ENCODE results near the gene GZMM. TPM values are rescaled to one million over a fixed set of nuclear protein-coding genes. Genes with fewer than 3 reads are reported as not detected.

GZMM gene
- total RNA-seq, 2 donors from 2014 or later, result 23.5 to 31.0 TPM

DNA sequence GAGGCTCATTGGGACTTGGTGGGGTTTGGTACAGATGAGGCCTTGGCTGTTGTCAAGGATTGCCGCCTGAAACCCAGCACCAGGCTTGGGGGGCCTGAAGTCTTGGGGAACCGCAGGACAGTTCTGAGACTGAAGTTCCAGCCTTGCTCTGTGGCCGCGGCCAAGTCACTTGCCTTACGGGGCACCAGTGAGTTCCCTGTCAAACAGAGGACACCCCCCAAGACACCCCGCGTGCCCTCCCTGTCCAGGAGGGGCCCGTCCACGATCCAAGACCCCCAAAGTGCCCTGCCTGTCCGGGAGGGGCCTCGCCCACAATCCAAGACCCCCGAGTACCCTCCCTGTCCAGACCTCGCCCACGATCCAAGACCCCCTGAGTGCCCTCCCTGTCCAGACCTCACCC is 9.8 kb upstream of the GZMM start:
- DNase-seq (no peak), ATAC-seq (replicated peaks in 1 of 2) (no peak)
- no peaks in the 10 kb centered on the region for H3K36me3 Mint-ChIP-seq (ENCODE audit: insufficient read depth in 2 of 2)
- H3K4me3 Mint-ChIP-seq, result peak overlapping the region; percentile 84 to 91
- no peaks in the 10 kb centered on the region for H3K9me3 Mint-ChIP-seq
- H3K27ac Mint-ChIP-seq, result no peak overlapping the region
- H3K4me1 Mint-ChIP-seq (ENCODE audit: low read depth), result peaks cover 15% of the 10 kb centered on the region
- no peaks in the 10 kb centered on the region for H3K27me3 Mint-ChIP-seq (ENCODE audit: low read depth)

DNA sequence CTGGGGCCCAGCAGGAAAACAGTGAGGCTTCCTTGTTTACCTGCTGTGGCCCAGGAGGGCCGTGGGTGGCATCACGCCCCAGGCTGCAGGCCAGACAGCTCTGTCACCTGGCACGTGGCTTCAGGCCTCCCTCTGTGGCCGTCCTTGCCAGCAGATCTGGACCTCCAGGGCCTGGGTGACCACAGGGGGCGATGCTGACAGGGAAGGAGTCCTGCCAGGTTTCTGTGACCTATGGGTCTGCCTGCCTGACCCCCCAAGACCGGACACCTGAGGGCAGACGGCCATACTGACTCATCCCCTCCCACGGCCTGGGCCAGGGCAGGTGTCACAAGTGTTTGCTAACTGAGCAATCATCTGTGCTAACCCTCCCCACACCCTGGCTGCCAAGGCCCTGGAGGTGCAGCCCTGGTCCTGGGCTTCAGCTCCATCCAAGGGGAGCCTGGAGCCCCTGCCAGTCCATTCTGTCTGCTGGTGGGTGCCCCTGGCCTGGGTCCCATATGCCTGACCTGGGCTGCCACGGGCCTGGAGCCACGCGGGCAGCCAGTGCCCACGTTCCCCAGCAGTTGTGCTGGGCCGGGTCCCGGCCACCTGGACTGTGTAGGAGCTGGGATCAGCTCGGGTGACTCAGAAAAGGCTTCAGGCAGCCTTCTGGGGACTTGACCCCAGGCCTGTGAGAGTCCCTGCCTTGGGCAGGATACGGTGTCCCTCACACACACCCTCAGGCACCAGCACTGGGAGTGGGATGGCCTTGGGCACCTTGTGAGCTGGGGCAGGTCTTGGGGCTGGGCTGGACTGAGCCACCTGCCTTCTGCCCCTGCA is 8.6 kb upstream of the GZMM start:
- H3K36me3 Mint-ChIP-seq (ENCODE audit: insufficient read depth in 2 of 2), result no peaks in the 10 kb centered on the region
- H3K27ac Mint-ChIP-seq, result no peak overlapping the region
- H3K27me3 Mint-ChIP-seq (ENCODE audit: low read depth), result no peaks in the 10 kb centered on the region
- H3K4me3 Mint-ChIP-seq, result peak overlapping the region; percentile 17 to 66
- no peaks in the 10 kb centered on the region for H3K9me3 Mint-ChIP-seq
- peaks cover 15% of the 10 kb centered on the region for H3K4me1 Mint-ChIP-seq (ENCODE audit: low read depth)
- ATAC-seq (replicated peaks in 1 of 2) (no peak), DNase-seq (no peak)

DNA sequence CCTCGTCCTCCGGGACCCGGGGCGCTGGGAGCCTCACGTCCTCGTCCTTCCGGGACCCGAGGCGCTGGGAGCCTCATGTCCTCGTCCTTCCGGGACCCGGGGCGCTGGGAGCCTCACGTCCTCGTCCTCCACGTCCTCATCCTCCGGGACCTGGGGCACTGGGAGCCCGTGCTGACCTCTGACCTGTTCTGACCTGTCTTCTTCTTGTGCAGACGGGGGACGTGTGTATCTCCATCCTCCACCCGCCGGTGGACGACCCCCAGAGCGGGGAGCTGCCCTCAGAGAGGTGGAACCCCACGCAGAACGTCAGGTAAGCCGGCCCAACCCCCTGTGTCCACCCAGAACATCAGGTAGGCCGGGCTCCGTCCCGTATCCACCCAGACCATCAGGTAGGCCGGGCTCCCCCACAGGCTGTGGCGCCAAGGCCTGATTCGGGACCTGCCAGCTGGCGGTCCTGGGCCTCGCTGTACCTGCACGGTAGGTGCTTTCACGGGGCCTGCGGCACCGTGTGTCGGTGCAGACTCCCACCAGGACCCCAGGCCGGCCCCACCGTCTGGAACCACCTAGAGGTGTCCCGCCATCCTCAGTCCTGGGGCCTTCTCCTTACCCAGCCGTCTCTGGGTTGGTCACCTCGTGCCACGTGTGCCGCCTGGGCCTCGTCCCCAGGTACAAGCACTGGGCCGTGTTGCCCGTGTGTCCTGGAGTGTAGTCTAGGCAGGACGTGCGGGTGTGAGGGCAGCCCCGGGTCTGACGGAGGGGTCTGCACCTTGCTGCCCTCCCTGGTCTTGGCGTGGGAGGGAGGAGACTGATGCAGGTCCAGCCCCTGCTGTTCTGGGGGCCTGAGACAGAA is 7.6 kb upstream of the GZMM start:
- no peak overlapping the region for H3K27ac Mint-ChIP-seq
- H3K9me3 Mint-ChIP-seq, result no peaks in the 10 kb centered on the region
- peaks cover 15% of the 10 kb centered on the region for H3K4me1 Mint-ChIP-seq (ENCODE audit: low read depth)
- ATAC-seq (replicated peaks in 1 of 2) (no peak), DNase-seq (no peak)
- no peak overlapping the region for H3K4me3 Mint-ChIP-seq
- no peaks in the 10 kb centered on the region for H3K27me3 Mint-ChIP-seq (ENCODE audit: low read depth)
- no peaks in the 10 kb centered on the region for H3K36me3 Mint-ChIP-seq (ENCODE audit: insufficient read depth in 2 of 2)

DNA sequence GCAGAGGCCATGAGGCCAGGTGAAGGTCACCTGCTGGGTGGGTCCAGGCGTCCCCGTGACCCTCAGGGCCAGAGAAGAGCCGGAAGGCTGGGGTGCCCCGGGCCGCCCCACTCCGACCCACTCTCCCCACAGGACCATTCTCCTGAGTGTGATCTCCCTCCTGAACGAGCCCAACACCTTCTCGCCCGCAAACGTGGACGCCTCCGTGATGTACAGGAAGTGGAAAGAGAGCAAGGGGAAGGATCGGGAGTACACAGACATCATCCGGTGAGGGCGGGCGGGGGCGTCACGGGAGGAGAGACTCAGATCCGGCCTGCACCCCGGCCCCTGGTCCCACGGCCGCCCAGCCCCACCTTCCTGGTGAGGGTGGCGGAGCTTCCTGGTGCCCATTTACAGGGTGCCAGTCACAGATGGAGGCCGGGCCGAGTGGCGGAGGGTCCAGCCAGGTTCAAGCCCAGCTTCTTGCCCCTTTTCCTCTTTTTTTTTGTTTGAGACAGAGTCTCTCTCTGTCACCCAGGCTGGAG is 6.9 kb upstream of the GZMM start:
- no peak for DNase-seq
- Mint-ChIP-seq H3K4me3 (no peak overlapping the region), H3K36me3 (ENCODE audit: insufficient read depth in 2 of 2) (no peaks in the 10 kb centered on the region), H3K4me1 (ENCODE audit: low read depth) (peaks cover 15% of the 10 kb centered on the region), H3K9me3 (no peaks in the 10 kb centered on the region), H3K27me3 (ENCODE audit: low read depth) (no peaks in the 10 kb centered on the region), H3K27ac (no peak overlapping the region)
- no peak for ATAC-seq (replicated peaks in 1 of 2)

DNA sequence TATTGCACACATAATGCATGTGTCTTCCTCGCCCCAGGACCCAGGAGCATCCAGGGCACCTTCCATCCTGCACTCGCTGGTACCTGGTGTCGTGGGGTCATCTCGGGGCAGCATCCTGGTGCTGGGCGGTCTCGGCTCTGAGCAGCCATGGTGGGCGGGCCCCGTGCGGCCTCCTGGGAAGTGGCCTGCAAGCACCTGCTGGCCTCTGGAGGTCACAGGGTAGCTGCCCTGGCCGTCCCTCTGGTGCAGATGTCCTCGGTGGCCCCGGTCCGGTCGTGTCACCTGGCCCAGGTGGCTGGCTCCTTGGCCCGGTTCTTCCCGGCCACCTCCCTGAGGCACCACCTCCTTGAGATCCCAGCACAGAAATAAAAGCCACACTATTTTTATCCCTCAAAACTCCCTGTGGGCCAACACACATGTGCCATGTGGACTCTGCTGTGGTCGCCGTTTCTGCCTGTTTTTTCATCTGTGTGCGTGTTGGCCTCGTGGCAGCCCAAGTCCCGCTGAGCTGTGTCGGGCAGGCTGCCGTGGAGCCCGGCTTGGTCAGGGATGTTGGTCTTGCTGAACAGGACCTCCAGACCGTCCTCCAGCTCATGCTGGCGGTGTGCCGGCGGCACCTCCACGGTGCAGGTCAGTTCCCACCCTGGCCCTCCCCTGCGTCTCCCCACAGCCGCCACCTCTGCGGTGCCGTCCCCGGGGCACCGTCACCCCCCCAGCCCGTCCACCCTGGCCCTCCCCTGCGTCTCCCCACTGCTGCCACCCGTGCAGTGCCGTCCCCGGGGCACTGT is 5.0 kb upstream of the GZMM start:
- Mint-ChIP-seq H3K9me3 (no peaks in the 10 kb centered on the region), H3K4me1 (ENCODE audit: low read depth) (peaks cover 12% of the 10 kb centered on the region), H3K4me3 (no peak overlapping the region), H3K27me3 (ENCODE audit: low read depth) (no peaks in the 10 kb centered on the region), H3K36me3 (ENCODE audit: insufficient read depth in 2 of 2) (no peaks in the 10 kb centered on the region), H3K27ac (no peak overlapping the region)
- ATAC-seq (replicated peaks in 1 of 2), result no peak
- DNase-seq, result no peak

DNA sequence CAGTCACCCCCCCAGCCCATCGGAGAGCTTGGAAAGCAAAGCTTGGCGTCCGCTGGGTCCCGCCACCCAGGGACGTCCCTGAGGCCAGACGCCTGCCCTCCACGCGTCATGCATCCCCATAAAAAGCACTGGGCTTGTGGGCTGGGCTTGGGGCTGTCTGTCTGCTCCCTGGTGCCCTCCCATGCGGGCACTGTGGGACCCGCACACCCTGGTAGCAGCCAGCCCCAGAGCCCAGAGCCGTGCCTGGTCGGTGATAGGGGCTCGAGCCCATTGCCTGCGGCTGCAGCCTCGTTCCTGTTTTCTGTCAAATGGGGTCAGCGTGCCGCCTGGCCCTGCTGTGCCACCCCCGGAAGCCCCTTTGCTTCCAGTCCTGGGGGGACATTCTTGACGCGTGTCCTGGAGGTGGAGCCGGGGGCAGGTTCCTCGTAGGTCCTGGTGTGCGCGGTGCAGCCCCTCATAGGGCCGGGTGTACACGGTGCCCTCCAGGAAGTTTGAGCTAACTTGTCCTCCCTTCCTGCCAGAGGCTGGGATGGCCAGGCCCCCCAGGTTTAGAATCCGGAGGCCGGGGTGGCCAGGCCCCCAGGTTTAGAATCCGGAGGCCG is 4.3 kb upstream of the GZMM start:
- no peaks in the 10 kb centered on the region for H3K9me3 Mint-ChIP-seq
- DNase-seq (no peak), ATAC-seq (replicated peaks in 1 of 2) (no peak)
- H3K4me3 Mint-ChIP-seq, result no peak overlapping the region
- H3K36me3 Mint-ChIP-seq (ENCODE audit: insufficient read depth in 2 of 2), result no peaks in the 10 kb centered on the region
- peaks cover 18% of the 10 kb centered on the region for H3K4me1 Mint-ChIP-seq (ENCODE audit: low read depth)
- no peaks in the 10 kb centered on the region for H3K27me3 Mint-ChIP-seq (ENCODE audit: low read depth)
- H3K27ac Mint-ChIP-seq, result no peak overlapping the region

DNA sequence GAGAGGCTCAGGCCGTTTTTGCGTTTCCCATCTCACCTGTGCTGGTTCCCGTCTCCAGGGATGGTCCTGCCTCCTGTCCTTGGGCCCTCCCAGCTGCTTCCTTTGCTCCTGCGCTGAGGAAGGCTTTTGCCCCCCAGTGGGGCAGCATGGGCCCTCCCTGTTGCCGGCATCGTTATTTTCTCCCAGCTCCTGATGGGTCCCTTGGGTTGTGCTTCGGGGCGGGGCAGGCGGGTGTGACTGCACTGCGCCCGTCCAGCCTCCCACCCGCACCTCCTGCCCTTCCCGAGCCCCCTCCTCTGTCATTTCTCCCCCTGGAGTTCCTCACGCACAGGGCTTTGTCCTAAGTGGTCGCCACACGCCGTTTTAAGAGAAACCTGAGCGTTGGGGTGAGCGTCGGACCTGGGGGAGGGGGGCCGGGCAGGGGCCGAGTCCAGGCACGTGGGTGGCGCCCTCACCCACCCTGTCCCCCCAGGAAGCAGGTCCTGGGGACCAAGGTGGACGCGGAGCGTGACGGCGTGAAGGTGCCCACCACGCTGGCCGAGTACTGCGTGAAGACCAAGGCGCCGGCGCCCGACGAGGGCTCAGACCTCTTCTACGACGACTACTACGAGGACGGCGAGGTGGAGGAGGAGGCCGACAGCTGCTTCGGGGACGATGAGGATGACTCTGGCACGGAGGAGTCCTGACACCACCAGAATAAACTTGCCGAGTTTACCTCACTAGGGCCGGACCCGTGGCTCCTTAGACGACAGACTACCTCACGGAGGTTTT is 2.8 kb upstream of the GZMM start:
- H3K36me3 Mint-ChIP-seq (ENCODE audit: insufficient read depth in 2 of 2), result no peaks in the 10 kb centered on the region
- no peak for ATAC-seq (replicated peaks in 1 of 2)
- no peaks in the 10 kb centered on the region for H3K9me3 Mint-ChIP-seq
- H3K27ac Mint-ChIP-seq, result no peak overlapping the region
- no peak for DNase-seq
- H3K4me1 Mint-ChIP-seq (ENCODE audit: low read depth), result peaks cover 21% of the 10 kb centered on the region
- H3K4me3 Mint-ChIP-seq, result no peak overlapping the region
- no peaks in the 10 kb centered on the region for H3K27me3 Mint-ChIP-seq (ENCODE audit: low read depth)

DNA sequence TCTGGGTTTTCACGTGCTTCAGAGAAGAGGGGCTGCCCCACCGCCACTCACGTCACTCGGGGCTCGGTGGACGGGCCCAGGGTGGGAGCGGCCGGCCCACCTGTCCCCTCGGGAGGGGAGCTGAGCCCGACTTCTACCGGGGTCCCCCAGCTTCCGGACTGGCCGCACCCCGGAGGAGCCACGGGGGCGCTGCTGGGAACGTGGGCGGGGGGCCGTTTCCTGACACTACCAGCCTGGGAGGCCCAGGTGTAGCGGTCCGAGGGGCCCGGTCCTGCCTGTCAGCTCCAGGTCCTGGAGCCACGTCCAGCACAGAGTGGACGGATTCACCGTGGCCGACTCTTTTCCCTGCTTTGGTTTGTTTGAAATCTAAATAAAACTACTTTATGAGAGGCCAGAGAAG is 2.2 kb upstream of the GZMM start:
- Mint-ChIP-seq H3K4me3 (no peak overlapping the region), H3K36me3 (ENCODE audit: insufficient read depth in 2 of 2) (no peaks in the 10 kb centered on the region), H3K9me3 (no peaks in the 10 kb centered on the region), H3K27ac (no peak overlapping the region), H3K4me1 (ENCODE audit: low read depth) (peaks cover 21% of the 10 kb centered on the region), H3K27me3 (ENCODE audit: low read depth) (no peaks in the 10 kb centered on the region)
- ATAC-seq (replicated peaks in 1 of 2), result no peak
- no peak for DNase-seq

DNA sequence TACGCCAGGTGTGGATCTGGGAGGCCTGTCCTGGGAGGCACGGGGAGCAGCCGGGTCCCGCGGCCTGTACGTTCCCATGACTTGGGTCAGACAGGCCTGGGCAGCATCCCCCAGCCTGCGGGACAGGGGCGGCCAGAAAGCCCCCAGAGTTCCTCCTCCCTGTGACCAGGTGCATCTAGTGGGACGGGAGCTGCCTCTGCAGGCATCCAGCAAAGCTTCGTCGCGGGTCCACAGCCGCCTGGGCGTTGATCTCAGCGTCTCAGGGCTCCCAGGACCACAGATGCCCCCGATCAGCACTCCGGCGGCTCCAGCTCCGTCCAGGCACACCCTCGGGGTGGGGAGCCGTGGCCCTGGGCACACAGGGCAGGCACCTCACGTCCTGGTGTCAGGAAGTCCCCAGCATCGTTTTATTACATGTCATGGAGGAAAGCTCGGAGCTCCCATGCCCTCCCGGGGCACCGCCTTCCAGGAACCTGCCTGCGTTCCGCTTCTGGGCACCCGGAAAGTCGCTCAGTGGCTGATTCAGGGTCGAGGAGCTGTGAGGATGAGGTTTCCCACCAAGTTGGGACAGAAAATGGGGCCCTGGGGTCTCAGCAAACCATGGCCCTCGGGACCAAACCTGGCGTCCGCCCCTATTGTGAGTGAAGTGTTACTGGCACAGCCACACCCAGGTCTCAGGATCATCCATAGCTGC is 1.5 kb upstream of the GZMM start:
- Mint-ChIP-seq H3K36me3 (ENCODE audit: insufficient read depth in 2 of 2) (no peaks in the 10 kb centered on the region), H3K27ac (no peak overlapping the region), H3K9me3 (no peaks in the 10 kb centered on the region), H3K4me3 (no peak overlapping the region), H3K4me1 (ENCODE audit: low read depth) (peaks cover 21% of the 10 kb centered on the region), H3K27me3 (ENCODE audit: low read depth) (no peaks in the 10 kb centered on the region)
- ATAC-seq (replicated peaks in 1 of 2) (no peak), DNase-seq (no peak)

DNA sequence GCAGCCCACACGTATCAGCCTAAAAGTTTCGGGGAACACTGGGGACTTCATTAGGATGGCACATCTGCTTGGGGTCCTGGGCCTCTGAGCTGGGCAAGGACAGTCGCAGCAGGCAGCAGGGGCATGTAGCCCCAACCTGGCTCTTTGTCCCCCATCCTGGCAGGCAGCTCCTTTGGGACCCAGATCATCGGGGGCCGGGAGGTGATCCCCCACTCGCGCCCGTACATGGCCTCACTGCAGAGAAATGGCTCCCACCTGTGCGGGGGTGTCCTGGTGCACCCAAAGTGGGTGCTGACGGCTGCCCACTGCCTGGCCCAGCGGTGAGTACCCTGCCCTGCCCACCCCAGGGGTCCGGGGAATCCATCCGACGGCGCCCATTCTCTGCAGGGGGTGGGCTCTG is 3.3 kb downstream of the GZMM start:
- H3K36me3 Mint-ChIP-seq (ENCODE audit: insufficient read depth in 2 of 2), result no peaks in the 10 kb centered on the region
- DNase-seq (no peak), ATAC-seq (replicated peaks in 1 of 2) (no peak)
- H3K4me3 Mint-ChIP-seq, result no peak overlapping the region
- H3K27ac Mint-ChIP-seq, result no peak overlapping the region
- H3K4me1 Mint-ChIP-seq (ENCODE audit: low read depth), result peaks cover 30% of the 10 kb centered on the region
- no peaks in the 10 kb centered on the region for H3K27me3 Mint-ChIP-seq (ENCODE audit: low read depth)
- no peaks in the 10 kb centered on the region for H3K9me3 Mint-ChIP-seq

DNA sequence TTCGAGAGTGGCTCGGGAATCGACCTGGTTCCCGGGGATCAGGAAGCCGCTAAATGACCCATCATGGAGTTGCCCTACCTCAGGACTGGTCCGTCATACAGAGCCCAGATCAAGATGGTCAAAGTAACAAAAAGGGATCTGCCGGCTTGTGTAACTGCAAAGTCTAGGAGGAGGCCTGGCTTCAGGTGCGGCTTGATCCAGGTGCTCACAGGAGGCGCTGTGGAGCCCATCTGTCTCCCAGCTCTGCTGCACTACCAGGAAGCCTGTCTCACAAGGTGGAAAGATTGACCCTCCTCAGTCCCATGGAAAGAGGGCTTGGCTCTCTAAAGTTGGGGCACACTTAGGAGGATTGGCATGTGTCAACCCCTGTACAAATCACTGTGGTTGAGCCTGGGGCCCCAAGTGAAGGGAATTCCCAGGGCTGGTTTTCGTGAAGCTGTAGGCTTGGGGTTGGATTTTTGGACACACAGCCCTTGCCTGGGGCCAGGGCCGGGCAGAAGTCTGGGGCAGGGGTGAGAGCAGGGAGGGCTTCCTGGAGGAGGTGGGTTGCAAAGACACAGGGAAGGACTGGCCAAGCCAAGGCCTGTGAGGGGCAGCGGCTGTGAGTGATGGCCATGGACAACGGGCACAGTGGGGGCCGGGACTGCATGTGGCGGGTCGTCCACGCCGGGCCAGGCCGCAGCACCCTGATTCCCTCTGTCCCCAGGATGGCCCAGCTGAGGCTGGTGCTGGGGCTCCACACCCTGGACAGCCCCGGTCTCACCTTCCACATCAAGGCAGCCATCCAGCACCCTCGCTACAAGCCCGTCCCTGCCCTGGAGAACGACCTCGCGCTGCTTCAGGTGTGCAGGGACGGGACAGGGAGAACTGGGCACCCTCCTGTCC is 4.2 kb downstream of the GZMM start:
- no peak for DNase-seq
- Mint-ChIP-seq H3K27me3 (ENCODE audit: low read depth) (no peaks in the 10 kb centered on the region), H3K27ac (no peak overlapping the region), H3K36me3 (ENCODE audit: insufficient read depth in 2 of 2) (no peaks in the 10 kb centered on the region), H3K4me1 (ENCODE audit: low read depth) (peaks cover 30% of the 10 kb centered on the region), H3K9me3 (no peaks in the 10 kb centered on the region), H3K4me3 (no peak overlapping the region)
- ATAC-seq (replicated peaks in 1 of 2), result no peak
